ENCODE measurements around the gene DDX28.
A peak's percentile ranks its signal among the peaks of the same experiment; 100 is the strongest.

GRCh38 chr16:68064791-68065365 is 41.8 kb upstream of the DDX28 start:
- TF ChIP-seq CTCF (IDR thresholded peaks at IDR 0.05; ENCODE audit: low read depth, low read length, missing input control): peak; percentile 83
- no peak for TF ChIP-seq REST (IDR thresholded peaks at IDR 0.05)
- TF ChIP-seq YY1 (IDR thresholded peaks at IDR 0.05): no peak
- peak; percentile 85 to 93 for TF ChIP-seq RAD21 (IDR thresholded peaks at IDR 0.05)
- no peak for TF ChIP-seq MAX (IDR thresholded peaks at IDR 0.05)
- TF ChIP-seq FOXA2 (IDR thresholded peaks at IDR 0.05): no peak
- no peak for TF ChIP-seq SP1 (IDR thresholded peaks at IDR 0.05)
- TF ChIP-seq JUND (IDR thresholded peaks at IDR 0.05): no peak
- no peak for TF ChIP-seq TAF1 (conservative IDR thresholded peaks at IDR 0.05)
- TF ChIP-seq GABPA (IDR thresholded peaks at IDR 0.05 in 1 of 2, conservative IDR thresholded peaks at IDR 0.05 in 1 of 2): no peak
- TF ChIP-seq EGR1 (IDR thresholded peaks at IDR 0.05; ENCODE audit: low read depth in 2 of 2): no peak
- TF ChIP-seq HNF4G (IDR thresholded peaks at IDR 0.05): no peak
